Measurements from ENCODE around the gene EPB41L5.
"Not testable (repeated sequence)": the region's sequence is repeated elsewhere in the genome, so short reads cannot be mapped to it uniquely, and the experiment has no call there.

EPB41L5 gene

GRCh38 chr2:120012771-120013596 lies at the start of gene EPB41L5:
EPB41L5 (plus strand) TSS chr2:120013077; CDS start chr2:120019085, 6,008 bp downstream.
- DNase-seq (ENCODE audit: low read depth in 2 of 2, low spot score in 1 of 2): peak; percentile 31 to 69

GRCh38 chr2:119981896-119982295 lies 31.0 kb upstream of the EPB41L5 start:
- DNase-seq (ENCODE audit: low read depth in 2 of 2, low spot score in 1 of 2): no peak

GRCh38 chr2:119982506-119982905 lies 30.4 kb upstream of the EPB41L5 start:
- DNase-seq (ENCODE audit: low read depth in 2 of 2, low spot score in 1 of 2): no peak

- no peak for DNase-seq (ENCODE audit: low read depth in 2 of 2, low spot score in 1 of 2)
Observed at GRCh38 chr2:119983108-119983507, 29.8 kb upstream of the EPB41L5 start.

GRCh38 chr2:119996148-119996547 lies 16.7 kb upstream of the EPB41L5 start:
- no peak for DNase-seq (ENCODE audit: low read depth in 2 of 2, low spot score in 1 of 2)

- DNase-seq (ENCODE audit: low read depth in 2 of 2, low spot score in 1 of 2): not testable (repeated sequence)
Observed at GRCh38 chr2:119996896-119997891, 15.7 kb upstream of the EPB41L5 start.

GRCh38 chr2:120001471-120001870 lies 11.4 kb upstream of the EPB41L5 start:
- DNase-seq (ENCODE audit: low read depth in 2 of 2, low spot score in 1 of 2): no peak

- DNase-seq (ENCODE audit: low read depth in 2 of 2, low spot score in 1 of 2): no peak
Observed at GRCh38 chr2:120004254-120004653, 8.6 kb upstream of the EPB41L5 start.

- no peak for DNase-seq (ENCODE audit: low read depth in 2 of 2, low spot score in 1 of 2)
Observed at GRCh38 chr2:120005834-120006521, 6.9 kb upstream of the EPB41L5 start.

- DNase-seq (ENCODE audit: low read depth in 2 of 2, low spot score in 1 of 2): no peak
Observed at GRCh38 chr2:120007851-120008250, 5.0 kb upstream of the EPB41L5 start.

- no peak for DNase-seq (ENCODE audit: low read depth in 2 of 2, low spot score in 1 of 2)
Observed at GRCh38 chr2:120012363-120012762, 514 bp upstream of the EPB41L5 start.

- DNase-seq (ENCODE audit: low read depth in 2 of 2, low spot score in 1 of 2): no peak
Observed at GRCh38 chr2:120013597-120014223, 833 bp downstream of the EPB41L5 start.

- DNase-seq (ENCODE audit: low read depth in 2 of 2, low spot score in 1 of 2): no peak
Observed at GRCh38 chr2:120014226-120014980, 1.5 kb downstream of the EPB41L5 start.

GRCh38 chr2:120016800-120017199 lies 3.9 kb downstream of the EPB41L5 start:
- DNase-seq (ENCODE audit: low read depth in 2 of 2, low spot score in 1 of 2): no peak

GRCh38 chr2:120017201-120017600 lies 4.3 kb downstream of the EPB41L5 start:
- no peak for DNase-seq (ENCODE audit: low read depth in 2 of 2, low spot score in 1 of 2)

GRCh38 chr2:120018549-120018948 lies 5.7 kb downstream of the EPB41L5 start:
- DNase-seq (ENCODE audit: low read depth in 2 of 2, low spot score in 1 of 2): no peak

- no peak for DNase-seq (ENCODE audit: low read depth in 2 of 2, low spot score in 1 of 2)
Observed at GRCh38 chr2:120020554-120020953, 7.7 kb downstream of the EPB41L5 start.

GRCh38 chr2:120022505-120022904 lies 9.6 kb downstream of the EPB41L5 start:
- DNase-seq (ENCODE audit: low read depth in 2 of 2, low spot score in 1 of 2): not testable (repeated sequence)

- DNase-seq (ENCODE audit: low read depth in 2 of 2, low spot score in 1 of 2): no peak
Observed at GRCh38 chr2:120026890-120027289, 14.0 kb downstream of the EPB41L5 start.

GRCh38 chr2:120028795-120029194 lies 15.9 kb downstream of the EPB41L5 start:
- no peak for DNase-seq (ENCODE audit: low read depth in 2 of 2, low spot score in 1 of 2)

Data from stimulated activated CD8-positive, alpha-beta memory T cell treated with anti-CD3 and anti-CD28 coated beads, Interleukin-4, amount 100 ng/mL, for 4 hours (primary cell).